OCI-LY3 (cell line): ENCODE measurements around the gene KCNH2.
A peak's percentile ranks its signal among the peaks of the same experiment; 100 is the strongest.
"Not testable (repeated sequence)": the region's sequence is repeated elsewhere in the genome, so short reads cannot be mapped to it uniquely, and the experiment has no call there.

ENCODE experiments used
- H2AFZ ChIP-seq: fragments of 200-600, 300-600 bp; shearing (Covaris generic); 2 replicates; pipeline ENCODE4 v1.6.0; 2014; ENCODE audit warnings: antibody characterized with exemption, low read depth, low read length
- H3K27ac ChIP-seq: fragments of 200-600, 300-600 bp; sonication (generic); 2 replicates; pipeline ENCODE4 v1.5.1; 2014; ENCODE audit warnings: mild to moderate bottlenecking, low read length, moderate library complexity, mixed read lengths
- H3K27me3 ChIP-seq: fragments of 200-600, 300-600 bp; sonication (generic); 2 replicates; pipeline ENCODE4 v1.6.1; 2014; ENCODE audit warnings: low read depth, low read length, mixed read lengths
- H3K36me3 ChIP-seq: fragments of 200-600, 300-600 bp; sonication (generic); replicated peaks from 2 replicates; pipeline ENCODE3; 2014; ENCODE audit warnings: low read depth, low read length, mixed read lengths
- H3K4me1 ChIP-seq: fragments of 300-600, 200-600 bp; sonication (generic); 2 replicates; pipeline ENCODE4 v1.6.1; 2014; ENCODE audit warnings: low read length, mixed read lengths
- H3K4me2 ChIP-seq: fragments of 200-600, 300-600 bp; sonication (generic); 2 replicates; pipeline ENCODE4 v1.6.1; 2014; ENCODE audit warnings: low read length, mixed read lengths
- H3K4me3 ChIP-seq: fragments of 300-600, 200-600 bp; sonication (generic); 2 replicates; pipeline ENCODE4 v1.5.1; 2014; ENCODE audit warnings: antibody characterized with exemption, mild to moderate bottlenecking, low read length, moderate library complexity
- H3K79me2 ChIP-seq: fragments of 300-600, 200-600 bp; shearing (Covaris generic); 2 replicates; pipeline ENCODE4 v1.6.1; 2014; ENCODE audit warnings: mild to moderate bottlenecking, low read length, mixed read lengths
- H3K9ac ChIP-seq: fragments of 300-600, 200-600 bp; shearing (Covaris generic); 2 replicates; pipeline ENCODE4 v1.6.0; 2014; ENCODE audit warnings: mild to moderate bottlenecking, low read length, moderate library complexity
- H3K9me3 ChIP-seq: fragments of 200-600, 300-600 bp; shearing (Covaris generic); 2 replicates; pipeline ENCODE4 v1.6.1; 2014; ENCODE audit warnings: low read length, mixed read lengths; ENCODE audit not compliant: insufficient read depth
- H4K20me1 ChIP-seq: fragments of 200-600, 300-600 bp; sonication (generic); 2 replicates; pipeline ENCODE4 v1.6.1; 2016; ENCODE audit warnings: low read length, mixed read lengths; ENCODE audit not compliant: insufficient read depth
- CTCF ChIP-seq: fragments of 200-600, 300-600 bp; sonication (generic); IDR thresholded peaks from 2 replicates; pipeline ENCODE4 v1.5.1; 2014; ENCODE audit warnings: antibody characterized with exemption, low read length, low read depth
- EZH2phosphoT487 ChIP-seq: fragments of 200-600 bp; shearing (Covaris generic); IDR thresholded peaks from 2 replicates; pipeline ENCODE4 v1.6.1; 2018; ENCODE audit warnings: antibody characterized with exemption, mixed run types, low read depth

Gene KCNH2

GRCh38 chr7:150978126-150978789, at the start of gene KCNH2:
Gene KCNH2 (minus strand): TSS chr7:150978321. CDS start chr7:150977913, 408 bp downstream.
- Histone ChIP-seq H4K20me1 (no peaks in the 10 kb centered on the region; the same call in 1 of the 2 replicates), H3K4me1 (peaks cover 22% of the 10 kb centered on the region), H3K9ac (peak within 1 kb of the TSS; percentile 72), H3K27me3 (peaks cover 39% of the 10 kb centered on the region), H3K79me2 (peaks cover 4% of the 10 kb centered on the region; the same call in 1 of the 2 replicates), H3K4me2 (peak within 1 kb of the TSS; percentile 97), H3K4me3 (peak within 1 kb of the TSS; percentile 74), H3K27ac (0 out of 2 replicates have a peak within 1 kb of the TSS, but pooled peaks have one; percentile 25), H3K36me3 (no peaks in the 10 kb centered on the region), H2AFZ (no peak within 1 kb of the TSS), H3K9me3 (no peaks in the 10 kb centered on the region)
- TF ChIP-seq CTCF, result no peak
- no peak for TF ChIP-seq EZH2phosphoT487

GRCh38 chr7:151027728-151028130, 49.6 kb upstream of the KCNH2 start:
- Histone ChIP-seq H3K9ac (peak overlapping the region; percentile 52), H3K79me2 (peaks cover 11% of the 10 kb centered on the region), H2AFZ (peak overlapping the region; percentile 72), H3K4me3 (peak overlapping the region; percentile 91), H3K4me2 (peak overlapping the region; percentile 83)
- H3K4me1 ChIP-seq, H3K27ac ChIP-seq, H3K9me3 ChIP-seq, H3K27me3 ChIP-seq, H4K20me1 ChIP-seq, H3K36me3 ChIP-seq: not testable (repeated sequence)

- peak overlapping the region; percentile 52 for H3K9ac ChIP-seq
- H4K20me1 ChIP-seq, H3K27ac ChIP-seq, H3K36me3 ChIP-seq, H3K9me3 ChIP-seq, H3K27me3 ChIP-seq, H2AFZ ChIP-seq, H3K4me1 ChIP-seq: not testable (repeated sequence)
- H3K4me2 ChIP-seq, result peak overlapping the region; percentile 83
- H3K4me3 ChIP-seq, result peak overlapping the region; percentile 91
- H3K79me2 ChIP-seq, result peaks cover 11% of the 10 kb centered on the region
Measured at GRCh38 chr7:151026771-151027727, 48.9 kb upstream of the KCNH2 start.

- Histone ChIP-seq H2AFZ (no peak overlapping the region), H3K4me1 (peaks cover 10% of the 10 kb centered on the region), H3K9ac (no peak overlapping the region), H3K27ac (no peak overlapping the region), H3K27me3 (no peaks in the 10 kb centered on the region), H4K20me1 (no peaks in the 10 kb centered on the region), H3K36me3 (no peaks in the 10 kb centered on the region), H3K79me2 (peaks cover 11% of the 10 kb centered on the region), H3K4me2 (no peak overlapping the region), H3K9me3 (no peaks in the 10 kb centered on the region), H3K4me3 (no peak overlapping the region)
- TF ChIP-seq EZH2phosphoT487 (no peak), CTCF (no peak)
Measured at GRCh38 chr7:151025924-151026671, 48.0 kb upstream of the KCNH2 start.
